Astrocyte (in vitro differentiated cells and primary cell): ENCODE measurements around the gene RIPOR3. TPM values are rescaled to one million over a fixed set of nuclear protein-coding genes. Genes with fewer than 3 reads are reported as not detected.

ENCODE experiments used
- DNase-seq: peaks from one replicate; pipeline ENCODE4 v3.0.0-alpha.2; 2010; ENCODE audit warnings: low read depth
- FAIRE-seq: peaks from 2 replicates; lab custom pipeline; 2011; peaks lifted over from hg19 to GRCh38; lab: Jason Lieb, UNC
- H2AFZ ChIP-seq: 2 replicates; pipeline ENCODE4 v1.6.0; 2012; ENCODE audit warnings: low read depth, low read length, inconsistent platforms
- H3K27ac ChIP-seq: 2 replicates; pipeline ENCODE4 v1.5.1; 2011; ENCODE audit warnings: low read depth, low read length, inconsistent platforms
- H3K27me3 ChIP-seq: 2 replicates; pipeline ENCODE4 v1.6.0; 2011; ENCODE audit warnings: low read length, inconsistent platforms; ENCODE audit not compliant: insufficient read depth
- H3K36me3 ChIP-seq: 2 replicates; pipeline ENCODE4 v1.5.1; 2011; ENCODE audit warnings: low read length, inconsistent platforms; ENCODE audit not compliant: insufficient read depth
- H3K4me1 ChIP-seq: 2 replicates; pipeline ENCODE4 v1.5.1; 2011; ENCODE audit warnings: low read length, inconsistent platforms; ENCODE audit not compliant: insufficient read depth
- H3K4me2 ChIP-seq: 2 replicates; pipeline ENCODE4 v1.6.0; 2012; ENCODE audit warnings: low read length, inconsistent platforms
- H3K4me3 ChIP-seq: 2 replicates; pipeline ENCODE4 v1.5.1; 2011; ENCODE audit warnings: low read depth, mild to moderate bottlenecking, low read length, inconsistent platforms; ENCODE audit not compliant: insufficient read depth
- H3K79me2 ChIP-seq: 2 replicates; pipeline ENCODE4 v1.6.0; 2012; ENCODE audit warnings: mild to moderate bottlenecking, low read length, inconsistent platforms; ENCODE audit not compliant: insufficient read depth
- H3K9ac ChIP-seq: 2 replicates; pipeline ENCODE4 v1.6.0; 2012; ENCODE audit warnings: mild to moderate bottlenecking, low read length, inconsistent platforms
- H3K9me3 ChIP-seq: 2 replicates; pipeline ENCODE4 v1.5.1; 2012; ENCODE audit warnings: low read depth, mild to moderate bottlenecking, low read length, inconsistent platforms; ENCODE audit not compliant: insufficient read depth
- H4K20me1 ChIP-seq: 2 replicates; pipeline ENCODE4 v1.6.0; 2012; ENCODE audit warnings: low read length, inconsistent platforms; ENCODE audit not compliant: insufficient read depth
- H3K27ac Mint-ChIP-seq: one replicate; pipeline ENCODE4 v1.8.0; 2021; ENCODE audit warnings: mild to moderate bottlenecking, mixed read lengths; ENCODE audit not compliant: unreplicated experiment
- H3K27me3 Mint-ChIP-seq: one replicate; pipeline ENCODE4 v1.8.0; 2021; ENCODE audit warnings: low read depth, mixed read lengths; ENCODE audit not compliant: unreplicated experiment
- H3K36me3 Mint-ChIP-seq: one replicate; pipeline ENCODE4 v1.8.0; 2021; ENCODE audit warnings: low read depth, mixed read lengths; ENCODE audit not compliant: unreplicated experiment
- H3K4me1 Mint-ChIP-seq: one replicate; pipeline ENCODE4 v1.8.0; 2021; ENCODE audit warnings: low read depth, mixed read lengths; ENCODE audit not compliant: unreplicated experiment
- H3K4me3 Mint-ChIP-seq: one replicate; pipeline ENCODE4 v1.8.0; 2021; ENCODE audit warnings: mild to moderate bottlenecking, moderate library complexity, mixed read lengths; ENCODE audit not compliant: unreplicated experiment
- H3K9me3 Mint-ChIP-seq: one replicate; pipeline ENCODE4 v1.8.0; 2021; ENCODE audit warnings: mild to moderate bottlenecking, mixed read lengths; ENCODE audit not compliant: unreplicated experiment
- CTCF ChIP-seq: IDR thresholded peaks from 2 replicates; pipeline ENCODE4 v1.5.1; 2011; ENCODE audit warnings: low read depth, mild to moderate bottlenecking, inconsistent platforms, low read length, moderate library complexity; ENCODE audit not compliant: insufficient read depth
- EZH2 ChIP-seq: IDR thresholded peaks from 2 replicates; pipeline ENCODE4 v1.6.1; 2012; ENCODE audit warnings: mild to moderate bottlenecking, low read length, inconsistent platforms; ENCODE audit not compliant: insufficient read depth
- total RNA-seq: library from RNA; stranded (reverse); gene quantifications from 2 replicates; pipeline ENCODE4 v1.2.1, GENCODE V29; 2021

Gene RIPOR3
- total RNA-seq, 1 donor from 2014 or later: 0.39 TPM

GRCh38 chr20:50632236-50632635 is 59.1 kb downstream of the RIPOR3 start:
- no peak for FAIRE-seq
- Mint-ChIP-seq H3K36me3 (no peaks in the 10 kb centered on the region), H3K27ac (no peak overlapping the region), H3K4me3 (no peak overlapping the region), H3K4me1 (peaks cover 8% of the 10 kb centered on the region), H3K9me3 (no peaks in the 10 kb centered on the region), H3K27me3 (peaks cover 25% of the 10 kb centered on the region)
- H3K27ac ChIP-seq: no peak overlapping the region
- no peaks in the 10 kb centered on the region for H3K9me3 ChIP-seq
- no peaks in the 10 kb centered on the region for H3K79me2 ChIP-seq
- no peak for DNase-seq
- no peak overlapping the region for H3K9ac ChIP-seq
- no peak overlapping the region for H2AFZ ChIP-seq
- no peaks in the 10 kb centered on the region for H3K36me3 ChIP-seq
- no peak for TF ChIP-seq EZH2
- no peak for TF ChIP-seq CTCF
- peaks cover 13% of the 10 kb centered on the region for H3K4me1 ChIP-seq
- no peak overlapping the region for H3K4me2 ChIP-seq
- no peak overlapping the region for H3K4me3 ChIP-seq
- H4K20me1 ChIP-seq: no peaks in the 10 kb centered on the region
- no peaks in the 10 kb centered on the region for H3K27me3 ChIP-seq

DNA sequence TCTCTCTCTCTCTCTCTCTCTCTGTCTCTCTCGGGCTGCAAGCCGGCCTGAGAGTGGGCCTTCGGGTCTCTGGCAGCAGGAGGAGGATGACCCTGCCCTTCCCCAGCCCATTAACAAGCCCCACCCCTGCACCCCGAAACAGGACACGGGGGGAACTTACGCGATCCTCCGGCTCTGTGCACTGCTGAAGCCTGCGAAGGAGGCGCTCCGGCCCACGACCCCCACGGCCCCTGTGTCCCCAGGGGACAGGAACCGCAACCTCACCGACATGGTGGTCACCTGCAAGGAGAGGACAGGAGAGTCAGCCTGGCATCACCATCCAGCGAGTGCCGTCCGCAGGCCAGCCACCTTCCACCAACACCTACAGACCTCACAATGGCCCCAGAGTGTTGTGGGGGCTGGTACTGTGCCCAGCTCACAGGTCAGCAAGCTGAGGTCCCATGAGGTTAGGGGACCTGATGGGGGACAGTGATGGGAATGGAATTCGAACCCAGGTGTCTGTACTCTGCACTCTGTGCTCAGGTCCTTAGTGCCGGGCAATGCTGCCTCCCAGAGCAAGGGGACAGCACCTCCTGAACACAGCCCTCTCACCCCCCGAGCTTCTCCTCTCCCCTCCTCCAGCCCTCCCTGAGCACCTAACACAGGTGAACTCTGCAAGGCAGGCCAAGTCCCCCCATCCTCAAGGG is 60.6 kb downstream of the RIPOR3 start:
- no peaks in the 10 kb centered on the region for H4K20me1 ChIP-seq
- Mint-ChIP-seq H3K36me3 (no peaks in the 10 kb centered on the region), H3K4me1 (no peaks in the 10 kb centered on the region), H3K4me3 (no peak overlapping the region), H3K27me3 (peaks cover 25% of the 10 kb centered on the region), H3K27ac (no peak overlapping the region), H3K9me3 (no peaks in the 10 kb centered on the region)
- H3K9me3 ChIP-seq: no peaks in the 10 kb centered on the region
- no peak overlapping the region for H3K9ac ChIP-seq
- no peak for TF ChIP-seq CTCF
- no peak for TF ChIP-seq EZH2
- H3K4me3 ChIP-seq: no peak overlapping the region
- no peaks in the 10 kb centered on the region for H3K36me3 ChIP-seq
- H3K4me2 ChIP-seq: no peak overlapping the region
- H3K27me3 ChIP-seq: no peaks in the 10 kb centered on the region
- H3K4me1 ChIP-seq: no peaks in the 10 kb centered on the region
- no peak for FAIRE-seq
- no peak overlapping the region for H2AFZ ChIP-seq
- DNase-seq: no peak
- H3K27ac ChIP-seq: no peak overlapping the region
- H3K79me2 ChIP-seq: no peaks in the 10 kb centered on the region

GRCh38 chr20:50629670-50630045 is 61.7 kb downstream of the RIPOR3 start:
- no peaks in the 10 kb centered on the region for H3K9me3 Mint-ChIP-seq
- no peak overlapping the region for H3K4me2 ChIP-seq
- H3K9ac ChIP-seq: no peak overlapping the region
- H3K27me3 ChIP-seq: no peaks in the 10 kb centered on the region
- FAIRE-seq: no peak
- no peak overlapping the region for H3K27ac ChIP-seq
- no peaks in the 10 kb centered on the region for H4K20me1 ChIP-seq
- H3K4me1 Mint-ChIP-seq: no peaks in the 10 kb centered on the region
- H3K36me3 ChIP-seq: no peaks in the 10 kb centered on the region
- no peak overlapping the region for H3K4me3 Mint-ChIP-seq
- peaks cover 20% of the 10 kb centered on the region for H3K27me3 Mint-ChIP-seq
- H3K27ac Mint-ChIP-seq: no peak overlapping the region
- H3K4me3 ChIP-seq: no peak overlapping the region
- TF ChIP-seq CTCF: no peak
- H3K36me3 Mint-ChIP-seq: no peaks in the 10 kb centered on the region
- H3K9me3 ChIP-seq: no peaks in the 10 kb centered on the region
- no peak for DNase-seq
- no peak overlapping the region for H2AFZ ChIP-seq
- no peaks in the 10 kb centered on the region for H3K79me2 ChIP-seq
- H3K4me1 ChIP-seq: no peaks in the 10 kb centered on the region
